ENCODE results near the gene GPR179.
"Not testable (repeated sequence)": the region's sequence is repeated elsewhere in the genome, so short reads cannot be mapped to it uniquely, and the experiment has no call there.

The GPR179 gene

DNA sequence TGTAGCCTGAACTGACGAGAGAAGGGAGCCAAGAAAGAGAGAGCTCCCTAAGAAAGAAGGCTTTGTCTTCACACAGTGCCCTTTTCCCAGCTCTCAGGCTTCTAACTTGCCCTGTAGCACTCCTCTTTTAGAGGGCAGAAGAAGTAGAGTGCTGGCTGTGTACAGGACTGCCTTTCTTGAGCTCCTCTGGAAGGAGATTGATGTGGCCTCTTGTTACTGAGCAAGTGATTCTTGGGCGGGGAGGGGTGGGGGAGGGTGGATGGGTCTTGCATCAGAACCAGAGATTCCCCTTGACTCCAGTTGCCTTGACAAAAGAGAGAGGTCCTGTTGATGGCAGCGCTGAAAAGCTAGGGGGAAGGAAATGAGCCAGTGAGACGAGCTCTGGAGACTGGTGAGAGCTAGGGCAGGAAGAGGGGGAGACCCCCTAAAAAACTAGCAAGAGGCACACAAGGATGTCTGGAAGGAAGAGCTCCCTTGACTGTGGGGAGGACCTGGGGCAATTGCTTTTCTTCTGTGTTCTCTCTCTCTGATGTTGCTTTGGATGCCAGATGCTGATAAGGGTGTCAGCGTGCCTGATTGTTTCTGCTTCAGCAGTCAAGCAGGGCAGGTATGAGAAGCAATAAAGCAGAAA, 18.4 kb downstream of the GPR179 start:
- peak in 9 of 51 donors; percentile 21 to 75 (median 31) for DNase-seq

DNA sequence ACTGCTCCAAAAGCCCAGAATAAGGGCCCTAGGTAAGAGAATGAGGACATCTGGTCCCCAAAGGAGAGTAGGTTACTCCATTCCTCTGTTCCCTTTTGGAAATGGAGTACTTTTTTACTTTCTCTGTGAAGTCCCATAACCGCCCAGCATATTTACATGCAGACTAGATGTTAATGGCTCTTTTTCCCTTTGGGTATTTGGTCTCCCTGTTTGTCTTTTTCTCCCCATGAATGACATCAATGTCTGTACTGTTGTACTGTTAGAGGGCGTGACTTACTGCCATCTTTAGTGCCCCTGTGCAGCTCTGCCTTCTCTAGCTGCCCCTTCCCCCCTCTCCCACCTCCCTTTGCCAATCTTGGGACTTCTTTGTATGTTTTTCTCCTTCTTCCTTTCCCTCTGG, 19.0 kb downstream of the GPR179 start:
- DNase-seq = peak in 1 of 51 donors; percentile 54

DNA sequence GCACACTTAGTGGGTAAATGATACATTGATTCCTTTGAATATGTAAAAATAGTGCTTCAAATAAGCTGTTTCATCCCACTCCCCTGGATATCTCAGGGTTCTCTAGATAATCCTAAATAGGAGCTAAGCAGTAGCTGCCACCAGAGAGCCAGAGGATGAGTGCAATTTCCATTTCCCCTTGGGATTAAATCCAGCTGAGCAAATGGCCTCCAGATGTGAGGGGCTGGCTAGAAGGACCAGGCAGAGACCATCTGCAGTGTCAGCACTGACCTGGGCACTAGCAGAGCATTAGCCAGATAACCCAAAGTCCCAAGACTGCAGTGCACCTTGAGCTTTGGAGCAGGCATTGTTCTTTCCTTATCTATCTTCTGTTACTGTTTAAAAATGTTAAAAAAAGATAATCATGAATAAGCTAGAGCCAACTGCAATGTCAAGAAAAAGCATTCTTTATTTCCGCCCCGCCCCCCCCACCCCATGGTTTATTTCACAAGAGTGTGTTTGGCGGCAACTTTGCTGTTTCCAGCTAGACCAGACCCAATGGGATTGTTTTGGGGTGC, 19.5 kb downstream of the GPR179 start:
- DNase-seq = peak in 1 of 51 donors; percentile 30

DNA sequence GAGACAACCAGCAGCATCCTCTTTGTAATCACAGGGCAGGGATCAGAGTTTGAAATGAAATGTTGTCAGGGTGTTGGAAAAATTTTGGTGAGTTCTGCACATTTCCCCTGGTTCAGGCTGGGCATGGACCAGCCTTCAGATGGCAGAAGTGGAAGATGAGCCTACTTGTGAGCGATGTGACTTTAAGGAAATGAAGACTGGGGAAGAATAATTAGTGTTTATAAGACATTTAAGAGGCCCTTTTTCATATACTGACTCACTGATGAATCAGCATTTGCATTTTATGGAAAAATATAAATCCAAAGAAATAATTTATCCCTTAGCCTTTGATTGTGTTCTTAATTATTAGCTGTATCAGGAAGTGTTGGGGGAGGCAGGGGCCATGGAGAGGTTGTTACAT, 20.9 kb downstream of the GPR179 start:
- DNase-seq = no peak

DNA sequence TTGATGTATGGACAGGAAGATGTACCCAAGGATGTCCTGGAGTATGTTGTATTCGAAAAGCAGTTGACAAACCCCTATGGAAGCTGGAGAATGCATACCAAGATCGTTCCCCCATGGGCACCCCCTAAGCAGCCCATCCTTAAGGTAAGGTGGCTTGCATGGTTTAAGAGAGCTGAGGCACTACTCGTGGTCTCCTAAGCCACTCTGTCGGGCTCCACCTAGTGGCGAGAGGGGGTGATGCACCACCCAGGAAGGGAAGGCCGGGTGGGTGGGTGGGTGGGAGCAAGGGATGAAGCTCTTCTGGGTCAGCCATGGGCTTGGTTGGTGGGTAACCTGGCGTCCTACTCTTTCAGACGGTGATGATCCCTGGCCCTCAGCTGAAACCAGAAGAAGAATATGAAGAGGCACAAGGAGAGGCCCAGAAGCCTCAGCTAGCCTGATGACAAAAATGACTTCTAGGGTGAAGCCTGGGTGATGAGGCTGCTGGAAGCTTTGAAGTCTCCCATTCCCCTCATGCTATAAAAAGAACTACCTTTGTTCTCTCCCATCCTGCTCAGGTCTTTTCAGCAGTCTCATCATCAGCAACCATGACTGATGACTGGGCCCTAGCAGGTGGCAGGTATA, 21.5 kb downstream of the GPR179 start:
- DNase-seq = peak in 25 of 51 donors; percentile 6 to 72 (median 43)

DNA sequence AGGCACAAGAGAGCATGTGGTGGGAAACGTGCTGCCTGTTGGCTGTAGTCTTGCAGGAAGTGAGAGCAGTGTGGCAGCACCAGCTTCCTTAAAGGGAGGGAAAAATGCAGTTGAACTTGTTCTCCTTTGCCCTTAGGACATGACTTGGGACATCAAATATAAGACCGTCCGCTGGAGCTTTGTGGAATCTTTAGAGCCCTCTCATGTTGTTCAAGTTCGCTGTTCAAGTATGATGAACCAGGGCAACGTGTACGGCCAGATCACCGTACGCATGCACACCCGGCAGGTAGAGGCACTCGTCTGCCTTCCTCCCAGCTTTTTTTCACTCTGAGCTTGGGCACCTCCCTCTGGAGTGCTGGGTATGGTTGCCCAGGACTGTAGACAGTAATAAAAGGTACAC, 23.3 kb downstream of the GPR179 start:
- DNase-seq = no peak

DNA sequence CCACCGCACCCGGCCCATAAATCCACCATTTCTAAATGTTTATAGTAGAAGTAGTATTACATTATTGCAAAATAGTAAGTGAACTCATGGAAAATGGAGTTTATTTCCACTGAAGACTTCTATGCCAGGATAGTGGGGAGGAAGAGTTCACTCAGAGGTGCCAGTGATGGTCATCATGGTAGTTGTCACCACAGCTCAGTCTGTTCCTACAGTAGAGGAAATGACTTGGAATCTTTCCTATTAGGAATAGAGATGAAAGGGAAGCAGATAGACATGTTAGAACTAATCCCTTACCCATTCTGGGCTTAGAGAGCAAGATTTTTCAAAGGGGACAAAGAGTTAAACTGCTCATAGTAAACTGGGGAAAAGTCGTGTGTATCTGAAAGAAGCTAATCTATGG, 26.7 kb downstream of the GPR179 start:
- DNase-seq = no peak

DNA sequence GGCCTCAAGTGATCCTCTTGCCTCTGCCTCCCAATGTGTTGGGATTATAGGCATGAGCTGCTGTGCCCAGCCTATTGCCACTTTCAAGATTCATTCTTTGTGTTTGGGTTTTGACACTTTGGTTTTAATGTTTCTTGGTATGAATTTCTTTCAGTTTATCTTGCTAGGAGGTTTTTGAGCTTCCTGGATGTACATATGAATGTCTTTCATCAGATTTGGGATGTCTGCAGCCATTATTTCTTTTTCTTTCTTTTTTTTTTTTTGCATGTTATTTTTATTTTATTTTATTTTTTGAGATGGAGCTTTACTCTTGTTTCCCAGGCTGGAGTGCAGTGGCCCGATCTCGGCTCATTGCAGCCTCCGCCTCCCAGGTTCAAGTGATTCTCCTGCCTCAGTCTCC, 28.3 kb downstream of the GPR179 start:
- no peak for DNase-seq

DNA sequence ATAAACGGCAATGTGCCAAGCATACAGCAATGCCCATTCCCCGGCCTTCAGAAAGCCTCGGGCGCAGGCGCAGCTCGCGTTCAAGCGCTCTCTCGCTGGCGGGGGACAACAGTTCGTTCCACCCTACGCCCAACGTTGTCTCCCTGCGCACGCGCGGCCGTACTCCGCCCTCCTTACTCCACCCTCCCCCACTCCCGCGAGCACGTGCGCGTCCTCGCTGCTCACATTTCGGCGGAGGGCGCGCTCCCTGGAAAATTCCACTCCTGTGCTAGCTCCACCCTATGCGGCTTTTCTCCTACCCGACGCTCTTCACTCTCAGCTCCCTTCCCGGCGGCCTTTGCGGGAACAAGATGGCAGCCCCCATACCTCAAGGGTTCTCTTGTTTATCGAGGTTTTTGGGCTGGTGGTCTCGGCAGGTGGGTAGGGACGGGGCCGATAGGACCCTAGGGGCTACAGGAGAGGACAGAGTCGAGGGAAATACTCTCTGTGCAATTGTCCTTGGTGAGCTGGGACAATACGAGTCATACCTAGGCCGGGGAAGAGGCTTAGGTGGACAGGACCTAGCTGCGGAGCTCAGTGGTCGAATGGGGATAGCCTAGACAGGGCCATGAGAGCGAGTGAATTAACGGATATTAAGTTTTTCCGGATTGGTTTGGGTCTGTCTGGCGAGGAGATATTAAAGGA, 46.8 kb downstream of the GPR179 start, which contains the start of gene MRPL45:
TSS of gene MRPL45 (plus strand) at position 335 of the 684 bp plus-strand sequence. CDS start at position 351, 16 bp downstream.
- peak; percentile 79 to 98 (median 92) for DNase-seq

DNA sequence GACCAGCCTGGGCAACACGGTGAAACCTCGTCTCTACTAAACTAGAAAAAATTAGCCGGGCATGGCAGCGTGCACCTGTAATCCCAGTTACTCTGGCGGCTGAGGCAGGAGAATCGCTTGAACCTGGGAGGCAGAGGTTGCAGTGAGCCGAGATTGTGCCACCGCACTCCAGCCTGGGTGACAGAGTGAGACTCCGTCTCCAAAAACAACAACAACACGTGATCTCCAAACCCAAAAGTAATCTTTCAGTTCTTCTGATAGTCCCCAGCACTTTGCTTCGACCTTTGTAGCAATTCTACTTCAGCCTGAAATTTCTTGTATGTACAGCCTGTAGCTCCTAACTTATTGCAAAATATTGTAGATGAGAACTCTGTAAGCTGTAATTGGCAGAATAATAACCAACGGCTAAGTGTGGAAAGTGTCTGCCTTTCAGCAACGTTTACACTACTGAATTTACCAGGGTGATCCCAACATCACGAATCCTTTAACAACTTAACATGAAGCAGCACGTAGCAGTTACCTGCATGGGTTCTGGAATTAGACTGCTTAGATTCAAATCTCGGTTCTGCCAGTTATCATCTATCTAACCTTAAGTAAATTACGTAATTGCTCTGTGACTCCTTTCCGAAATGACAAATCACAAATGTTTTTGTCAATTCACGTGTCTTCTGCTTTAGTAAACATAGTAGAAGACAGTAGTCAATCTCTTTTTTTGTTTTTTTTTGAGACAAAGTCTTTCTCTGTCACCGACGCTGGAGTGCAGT, 48.0 kb downstream of the GPR179 start:
- not testable (repeated sequence) for DNase-seq

DNA sequence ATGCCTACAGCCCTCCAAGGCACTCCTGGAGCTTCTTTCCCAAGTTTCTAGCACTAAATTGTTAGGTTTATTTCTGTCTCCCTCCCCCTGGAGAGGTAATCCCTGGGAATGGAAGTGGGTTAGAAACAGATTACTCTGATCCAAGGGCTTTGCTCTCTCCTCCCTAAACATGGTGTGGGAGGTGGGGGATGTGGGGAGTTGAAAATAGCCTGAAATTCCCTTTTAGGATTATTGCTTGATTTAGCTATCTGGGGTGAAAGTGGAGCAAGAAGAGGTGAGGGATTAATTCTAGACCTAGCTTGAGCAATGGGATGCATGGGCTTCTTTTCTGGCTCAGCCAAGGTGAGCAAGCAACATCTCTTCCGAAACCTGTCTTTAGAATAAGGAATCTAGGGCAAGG, 54.0 kb downstream of the GPR179 start:
- not testable (repeated sequence) for DNase-seq

DNA sequence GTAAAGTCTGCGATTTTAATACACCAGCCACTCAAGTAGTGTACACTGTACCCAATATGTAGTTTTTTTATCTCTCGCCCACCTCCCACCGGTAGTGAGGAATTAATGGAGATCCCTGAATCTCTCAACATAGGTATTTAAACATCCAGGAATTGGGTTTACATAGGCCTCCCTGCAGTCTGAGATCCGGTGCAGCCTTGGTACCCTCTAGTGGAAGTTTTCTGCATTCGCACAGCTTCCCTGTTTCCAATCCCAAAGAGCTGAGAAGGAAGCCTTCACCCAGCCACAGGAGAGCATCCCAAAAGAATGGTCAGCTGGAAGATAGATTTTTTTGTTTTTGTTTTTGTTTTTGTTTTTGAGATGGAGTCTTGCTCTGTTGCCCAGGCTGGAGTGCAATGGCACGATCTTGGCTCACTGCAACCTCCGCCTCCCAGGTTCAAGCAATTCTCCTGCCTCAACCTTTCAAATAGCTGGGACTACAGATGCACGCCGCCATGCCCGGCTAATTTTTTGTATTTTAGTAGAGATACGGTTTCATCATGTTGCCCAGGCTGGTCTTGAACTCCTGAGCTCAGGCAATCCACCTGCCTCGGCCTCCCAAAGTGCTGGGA, 55.4 kb downstream of the GPR179 start:
- peak in 1 of 51 donors; percentile 0 for DNase-seq

DNA sequence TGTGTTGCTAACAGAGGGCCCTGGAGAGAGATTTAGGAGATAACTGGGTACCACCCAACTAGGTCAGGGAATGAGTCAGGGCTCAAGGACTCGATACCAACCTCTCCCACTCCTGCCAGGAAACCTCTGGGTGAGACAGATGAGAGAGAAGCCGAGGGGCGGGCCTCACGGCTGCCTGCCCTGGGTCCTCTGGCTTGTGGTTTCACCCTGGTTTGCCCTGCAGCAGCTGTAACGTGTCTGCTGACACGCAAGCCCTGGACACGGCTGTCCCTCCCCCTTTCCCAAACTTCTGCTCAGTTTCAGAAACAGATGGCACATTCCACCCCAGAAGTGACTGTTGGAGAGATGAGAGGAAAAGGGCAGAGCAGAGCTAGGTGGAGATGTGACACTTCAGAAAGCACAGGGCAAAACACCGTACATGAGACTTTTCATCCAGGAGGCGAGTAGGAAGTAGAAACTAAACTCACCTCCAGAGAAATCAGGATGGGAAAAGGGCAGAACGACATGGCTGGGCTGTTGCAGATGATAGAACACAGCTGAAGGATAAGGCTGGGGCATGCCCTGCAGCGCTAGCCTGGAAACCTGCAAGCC, 57.2 kb downstream of the GPR179 start:
- not testable (repeated sequence) for DNase-seq

DNA sequence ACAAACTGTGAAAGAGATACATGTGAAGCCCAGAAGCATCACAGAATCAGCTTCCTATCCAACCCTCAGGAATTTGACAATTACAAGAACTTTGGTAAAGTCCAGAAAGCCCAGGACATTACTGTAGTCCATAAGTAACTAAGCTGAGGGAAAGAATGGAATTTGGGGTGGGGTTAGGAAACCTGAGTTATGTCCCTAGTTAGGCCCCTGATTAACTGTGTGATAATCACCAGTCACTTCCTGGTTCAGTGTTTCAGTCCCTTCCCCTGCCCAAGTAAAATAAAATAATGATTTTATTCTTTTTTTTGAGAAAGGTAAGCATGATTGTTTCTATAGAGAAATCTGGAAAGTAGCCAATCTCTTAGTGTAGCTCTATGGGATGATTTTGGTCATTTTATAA, 57.8 kb downstream of the GPR179 start:
- not testable (repeated sequence) for DNase-seq
